SK-N-SH (cell line): ENCODE results near the gene CAPS2. TPM values are rescaled to one million over a fixed set of nuclear protein-coding genes. Genes with fewer than 3 reads are reported as not detected.
"Not testable (repeated sequence)": the region's sequence is repeated elsewhere in the genome, so short reads cannot be mapped to it uniquely, and the experiment has no call there.

Source experiments
- CTCF ChIA-PET: fragments of 300-600, 350-600 bp; formaldehyde crosslinking; extraction: SDS; loops from one replicate; lab custom pipeline; 2021; lab: Yijun Ruan, JAX
- POLR2A ChIA-PET: fragments of 350-600 bp; sonication (Branson Sonifier 250); formaldehyde crosslinking; extraction: SDS; loops from one replicate; lab custom pipeline; 2020; ENCODE audit warnings: antibody characterized with exemption, inconsistent platforms; lab: Yijun Ruan, JAX
- DNase-seq: peaks from one replicate; pipeline ENCODE4 v3.0.0; 2012
- H2AFZ ChIP-seq: fragments of 200-600 bp; sonication (generic); 2 replicates; pipeline ENCODE4 v1.8.1; 2016; ENCODE audit warnings: antibody characterized with exemption, mild to moderate bottlenecking, low read depth
- H3F3A ChIP-seq: fragments of 200-600 bp; sonication (generic); replicated peaks from 2 replicates; pipeline ENCODE3; 2016; ENCODE audit warnings: antibody characterized with exemption, mild to moderate bottlenecking; ENCODE audit not compliant: insufficient read depth
- H3K27ac ChIP-seq, 2 experiments: fragments of 200-500 bp in 1 of 2; fragments of 200-600 bp in 1 of 2; sonication (Bioruptor generic) in 1 of 2; sonication (generic), shearing (Covaris generic) in 1 of 2; 2 replicates each; pipeline versions ENCODE4 v1.5.1 to v1.6.1; 2014 to 2016; ENCODE audit warnings: low read depth in 2 of 2, inconsistent platforms in 1 of 2, low read length in 1 of 2, mild to moderate bottlenecking in 1 of 2, mixed read lengths in 1 of 2
- H3K27me3 ChIP-seq: fragments of 200-600 bp; sonication (generic), shearing (Covaris generic); 2 replicates; pipeline ENCODE4 v1.6.1; 2016; ENCODE audit warnings: mixed run types; ENCODE audit not compliant: insufficient read depth
- H3K36me3 ChIP-seq, 2 experiments: fragments of 200-500 bp in 1 of 2; fragments of 200-600 bp in 1 of 2; sonication (Bioruptor generic) in 1 of 2; sonication (generic) in 1 of 2; replicated peaks in 1 of 2; 2 replicates each; pipeline versions ENCODE3 to v1.5.1; 2014 to 2016; ENCODE audit warnings: low read length in 1 of 2, mild to moderate bottlenecking in 1 of 2; ENCODE audit not compliant: insufficient read depth in 2 of 2, control insufficient read depth in 1 of 2
- H3K4me1 ChIP-seq, 2 experiments: fragments of 200-500 bp in 1 of 2; fragments of 200-600 bp in 1 of 2; sonication (Bioruptor generic) in 1 of 2; sonication (generic), shearing (Covaris generic) in 1 of 2; 2 replicates each; pipeline versions ENCODE4 v1.5.1 to v1.6.1; 2014 to 2016; ENCODE audit warnings: low read depth in 1 of 2, low read length in 1 of 2, mixed run types in 1 of 2; ENCODE audit not compliant: insufficient read depth in 2 of 2, control insufficient read depth in 1 of 2
- H3K4me2 ChIP-seq: fragments of 200-600 bp; sonication (generic), shearing (Covaris generic); 2 replicates; pipeline ENCODE4 v1.6.1; 2017; ENCODE audit warnings: mixed run types
- H3K4me3 ChIP-seq, 2 experiments: fragments of 200-500 bp in 1 of 2; fragments of 200-600 bp in 1 of 2; sonication (Bioruptor generic) in 1 of 2; sonication (generic), shearing (Covaris generic) in 1 of 2; 2 replicates each; pipeline versions ENCODE4 v1.5.1 to v1.8.1; 2014 to 2016; ENCODE audit warnings: low read depth in 2 of 2, inconsistent platforms in 1 of 2, low read length in 1 of 2, mild to moderate bottlenecking in 1 of 2, mixed read lengths in 1 of 2, moderate library complexity in 1 of 2
- H3K79me2 ChIP-seq: fragments of 200-600 bp; sonication (generic); 2 replicates; pipeline ENCODE4 v1.8.1; 2017; ENCODE audit warnings: mild to moderate bottlenecking; ENCODE audit not compliant: insufficient read depth
- H3K9ac ChIP-seq: fragments of 200-600 bp; sonication (generic); 2 replicates; pipeline ENCODE4 v1.6.1; 2017; ENCODE audit warnings: mixed run types
- H3K9me2 ChIP-seq: fragments of 200-600 bp; sonication (generic); 2 replicates; pipeline ENCODE4 v1.6.1; 2017; ENCODE audit warnings: mixed run types
- H3K9me3 ChIP-seq: fragments of 200-600 bp; sonication (generic); 2 replicates; pipeline ENCODE4 v1.6.1; 2017; ENCODE audit warnings: mixed run types, mild to moderate bottlenecking, moderate library complexity
- H4K20me1 ChIP-seq: fragments of 200-600 bp; sonication (generic); 2 replicates; pipeline ENCODE4 v1.6.1; 2017; ENCODE audit warnings: mild to moderate bottlenecking, mixed run types; ENCODE audit not compliant: insufficient read depth
- ELF1 ChIP-seq: IDR thresholded peaks from 2 replicates; pipeline ENCODE4 v1.4.0; 2012
- EZH2phosphoT487 ChIP-seq: fragments of 200-600 bp; sonication (generic); IDR thresholded peaks from 2 replicates; pipeline ENCODE4 v1.6.1; 2017; ENCODE audit warnings: low read depth, mixed run types, mild to moderate bottlenecking, antibody characterized with exemption, moderate library complexity, borderline replicate concordance
- GATA2 ChIP-seq: sonication (generic); formaldehyde crosslinking; IDR thresholded peaks from 2 replicates; pipeline ENCODE4 v1.5.0; 2020; ENCODE audit warnings: mild to moderate bottlenecking, missing genetic modification reagents
- MXI1 ChIP-seq: IDR thresholded peaks from 2 replicates; pipeline ENCODE4 v1.6.1; 2012; ENCODE audit warnings: mild to moderate bottlenecking, low read depth, low read length, improper control_type of control experiment
- RAD21 ChIP-seq: IDR thresholded peaks from 2 replicates; pipeline ENCODE4 v1.6.1; 2012; ENCODE audit warnings: mild to moderate bottlenecking, low read length
- RCOR1 ChIP-seq: fragments of 150-350 bp; IDR thresholded peaks from 2 replicates; pipeline ENCODE4 v1.6.1; 2017; ENCODE audit warnings: antibody characterized with exemption, low read length
- RFX5 ChIP-seq: IDR thresholded peaks from 2 replicates; pipeline ENCODE4 v1.6.1; 2012; ENCODE audit warnings: mild to moderate bottlenecking, improper control_type of control experiment, low read length
- SIN3A ChIP-seq: IDR thresholded peaks from 2 replicates; pipeline ENCODE4 v1.6.1; 2012; ENCODE audit warnings: low read depth, mild to moderate bottlenecking, low read length, moderate library complexity, borderline replicate concordance
- SMC3 ChIP-seq: IDR thresholded peaks from 2 replicates; pipeline ENCODE4 v1.6.1; 2012; ENCODE audit warnings: low read depth, low read length, improper control_type of control experiment
- TAF1 ChIP-seq: IDR thresholded peaks from 2 replicates; pipeline ENCODE4 v1.6.1; 2012; ENCODE audit warnings: low read depth, mild to moderate bottlenecking, low read length, moderate library complexity, borderline replicate concordance
- TCF12 ChIP-seq: IDR thresholded peaks from 2 replicates; pipeline ENCODE4 v1.4.0; 2012
- TEAD4 ChIP-seq: IDR thresholded peaks from 2 replicates; pipeline ENCODE4 v1.4.0; 2012; ENCODE audit warnings: mild to moderate bottlenecking, borderline replicate concordance; ENCODE audit not compliant: insufficient read depth
- USF1 ChIP-seq: IDR thresholded peaks from 2 replicates; pipeline ENCODE4 v1.4.0; 2012; ENCODE audit warnings: low read depth, borderline replicate concordance
- USF2 ChIP-seq: fragments of 150-350 bp; IDR thresholded peaks from 2 replicates; pipeline ENCODE4 v1.6.1; 2017; ENCODE audit warnings: antibody characterized with exemption, low read length, low read depth, borderline replicate concordance
- WGBS: methylation state at CpG from one replicate; pipeline ENCODE4 v1.1.6; 2017; ENCODE audit warnings: low lambda C conversion rate; 5-methylcytosine and 5-hydroxymethylcytosine counted together
- polyA plus RNA-seq, 3 experiments: library from polyadenylated mRNA; depleted of rRNA; stranded (reverse); fragments of >200 nt; gene quantifications; 2 replicates each; pipeline ENCODE4 v1.2.3, GENCODE V29; 2012
- TF ChIP-seq, protein P1 (sequence below): IDR thresholded peaks from 2 replicates; pipeline ENCODE4 v1.6.1; 2012; ENCODE audit warnings: mild to moderate bottlenecking, low read depth, low read length, moderate library complexity

CAPS2 gene
- polyA plus RNA-seq, 1 of the 3 experiments (the other 2 are of a cell fraction): 5.7 TPM

- Histone ChIP-seq H3K79me2 (no peaks in the 10 kb centered on the region), H3K9me3 (no peaks in the 10 kb centered on the region; the same call in 1 of the 2 replicates), H3K4me1 (no peaks in the 10 kb centered on the region), H3K9me2 (no peaks in the 10 kb centered on the region), H3K4me2 (no peak overlapping the region), H2AFZ (no peak overlapping the region), H3K27ac (no peak overlapping the region), H3K4me3 (no peak overlapping the region), H3K36me3 (peaks cover 0 to 7% of the 10 kb centered on the region in 2 experiments), H4K20me1 (no peaks in the 10 kb centered on the region), H3K9ac (no peak overlapping the region), H3K27me3 (no peaks in the 10 kb centered on the region), H3F3A (no peaks in the 10 kb centered on the region)
- TF ChIP-seq ELF1: no peak
- TF ChIP-seq RAD21: no peak
- TF ChIP-seq RCOR1: no peak
- TF ChIP-seq USF2: no peak
- no peak for TF ChIP-seq USF1
- no peak for TF ChIP-seq SIN3A
- TF ChIP-seq TCF12: no peak
- no peak for TF ChIP-seq TAF1
- TF ChIP-seq RFX5: no peak
- TF ChIP-seq EZH2phosphoT487: no peak
- TF ChIP-seq MXI1: no peak
- no peak for TF ChIP-seq TEAD4
- TF ChIP-seq, protein P1, sequence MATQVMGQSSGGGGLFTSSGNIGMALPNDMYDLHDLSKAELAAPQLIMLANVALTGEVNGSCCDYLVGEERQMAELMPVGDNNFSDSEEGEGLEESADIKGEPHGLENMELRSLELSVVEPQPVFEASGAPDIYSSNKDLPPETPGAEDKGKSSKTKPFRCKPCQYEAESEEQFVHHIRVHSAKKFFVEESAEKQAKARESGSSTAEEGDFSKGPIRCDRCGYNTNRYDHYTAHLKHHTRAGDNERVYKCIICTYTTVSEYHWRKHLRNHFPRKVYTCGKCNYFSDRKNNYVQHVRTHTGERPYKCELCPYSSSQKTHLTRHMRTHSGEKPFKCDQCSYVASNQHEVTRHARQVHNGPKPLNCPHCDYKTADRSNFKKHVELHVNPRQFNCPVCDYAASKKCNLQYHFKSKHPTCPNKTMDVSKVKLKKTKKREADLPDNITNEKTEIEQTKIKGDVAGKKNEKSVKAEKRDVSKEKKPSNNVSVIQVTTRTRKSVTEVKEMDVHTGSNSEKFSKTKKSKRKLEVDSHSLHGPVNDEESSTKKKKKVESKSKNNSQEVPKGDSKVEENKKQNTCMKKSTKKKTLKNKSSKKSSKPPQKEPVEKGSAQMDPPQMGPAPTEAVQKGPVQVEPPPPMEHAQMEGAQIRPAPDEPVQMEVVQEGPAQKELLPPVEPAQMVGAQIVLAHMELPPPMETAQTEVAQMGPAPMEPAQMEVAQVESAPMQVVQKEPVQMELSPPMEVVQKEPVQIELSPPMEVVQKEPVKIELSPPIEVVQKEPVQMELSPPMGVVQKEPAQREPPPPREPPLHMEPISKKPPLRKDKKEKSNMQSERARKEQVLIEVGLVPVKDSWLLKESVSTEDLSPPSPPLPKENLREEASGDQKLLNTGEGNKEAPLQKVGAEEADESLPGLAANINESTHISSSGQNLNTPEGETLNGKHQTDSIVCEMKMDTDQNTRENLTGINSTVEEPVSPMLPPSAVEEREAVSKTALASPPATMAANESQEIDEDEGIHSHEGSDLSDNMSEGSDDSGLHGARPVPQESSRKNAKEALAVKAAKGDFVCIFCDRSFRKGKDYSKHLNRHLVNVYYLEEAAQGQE: no peak
- no peak for TF ChIP-seq GATA2 (CRISPR knock-in tag)
- TF ChIP-seq SMC3: no peak
- POLR2A ChIA-PET: no interaction called here
- no peak for DNase-seq
- CTCF ChIA-PET: no interaction called here
- 100% methylated on average over 1 of the region's 4 CpGs for WGBS
Observed at GRCh38 chr12:75349946-75350345, 19.8 kb upstream of the CAPS2 start.

DNA sequence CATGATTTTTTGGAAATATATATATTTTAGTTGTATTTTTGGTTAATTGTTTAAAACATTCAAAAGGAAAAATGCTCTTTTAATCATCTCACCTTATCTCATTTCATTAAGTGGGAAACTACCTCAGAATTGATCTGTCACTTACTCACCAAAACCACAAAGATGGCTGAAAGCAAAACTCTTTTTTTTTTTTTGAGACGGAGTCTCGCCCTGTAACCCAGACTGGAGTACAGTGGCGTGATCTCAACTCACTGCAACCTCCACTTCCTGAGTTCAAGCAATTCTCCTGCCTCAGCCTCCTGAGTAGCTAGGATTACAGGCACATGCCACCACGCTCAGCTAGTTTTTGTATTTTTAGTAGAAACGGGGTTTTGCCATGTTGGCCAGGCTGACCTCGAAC is 16.1 kb upstream of the CAPS2 start:
- H2AFZ ChIP-seq, CTCF ChIA-PET, H3K4me2 ChIP-seq, H3K79me2 ChIP-seq, DNase-seq, H3K4me1 ChIP-seq, H3K9me3 ChIP-seq, H4K20me1 ChIP-seq, POLR2A ChIA-PET, H3K36me3 ChIP-seq, H3K27me3 ChIP-seq, H3K4me3 ChIP-seq, H3F3A ChIP-seq, H3K27ac ChIP-seq, H3K9me2 ChIP-seq, H3K9ac ChIP-seq: not testable (repeated sequence)
- 94% methylated on average over 6 of the region's 6 CpGs for WGBS
